ENCODE results near the gene KMT5C. TPM values are rescaled to one million over a fixed set of nuclear protein-coding genes. Genes with fewer than 3 reads are reported as not detected.

The KMT5C gene
- polyA plus RNA-seq, 3 donors = 0.89 to 26.9 (median 1.5) TPM

- peaks cover 0 to 5% of the 10 kb centered on the region in 2 donors for H3K36me3 Mint-ChIP-seq
- Histone ChIP-seq H2AFZ (ENCODE audit: insufficient read depth, low read depth, low read length, poor library complexity, severe bottlenecking) (no peak overlapping the region), H4K20me1 (ENCODE audit: insufficient read depth, low read length) (no peaks in the 10 kb centered on the region), H3K79me2 (ENCODE audit: insufficient read depth, low read length) (no peaks in the 10 kb centered on the region), H3K9ac (ENCODE audit: insufficient read depth, low read length, poor library complexity, severe bottlenecking) (no peak overlapping the region), H3K4me1 (ENCODE audit: control insufficient read depth in 1 of 2, insufficient read depth in 2 of 2, low read length in 2 of 2) (peaks cover 9 to 10% of the 10 kb centered on the region in 2 donors), H3K4me3 (replicated peaks in 1 of 3; ENCODE audit: low read depth in 2 of 3, low read length in 3 of 3) (no peak overlapping the region), H3K27me3 (ENCODE audit: control insufficient read depth in 2 of 2, insufficient read depth in 2 of 2, low read length in 2 of 2) (peaks cover 0 to 41% of the 10 kb centered on the region in 2 donors), H3K27ac (ENCODE audit: low read depth in 1 of 2, low read length in 2 of 2) (no peak overlapping the region), H3K4me2 (replicated peaks; ENCODE audit: extremely low read depth, low read length, poor library complexity, severe bottlenecking) (no peak overlapping the region), H3K36me3 (replicated peaks in 1 of 2; ENCODE audit: control insufficient read depth in 1 of 2, insufficient read depth in 2 of 2, low read length in 2 of 2) (no peaks in the 10 kb centered on the region), H3K9me3 (replicated peaks in 1 of 2; ENCODE audit: control insufficient read depth in 1 of 2, insufficient read depth in 1 of 2, low read length in 2 of 2) (no peaks in the 10 kb centered on the region)
- intact Hi-C loops (cut with micrococcal nuclease) = no loop called here
- H3K27ac Mint-ChIP-seq = no peak overlapping the region
- 65% methylated on average over 5 of the region's 11 CpGs for WGBS (ENCODE audit: insufficient coverage)
- peaks cover 35 to 56% (median 47%) of the 10 kb centered on the region in 3 donors for H3K27me3 Mint-ChIP-seq (ENCODE audit: low read depth in 3 of 3)
- no peak for TF ChIP-seq CTCF (IDR thresholded peaks at IDR 0.05)
- no peak overlapping the region for H3K4me3 Mint-ChIP-seq
- H3K9me3 Mint-ChIP-seq = peaks cover 0 to 9% (median 0%) of the 10 kb centered on the region in 7 donors
- peaks cover 12% of the 10 kb centered on the region for H3K4me1 Mint-ChIP-seq
- no peak for DNase-seq
Observed at GRCh38 chr19:55379174-55379573, 39.5 kb downstream of the KMT5C start.

GRCh38 chr19:55382013-55382412, 42.3 kb downstream of the KMT5C start:
- Mint-ChIP-seq H3K27ac (no peak overlapping the region), H3K4me1 (peaks cover 28% of the 10 kb centered on the region), H3K27me3 (ENCODE audit: low read depth in 3 of 3) (peaks cover 17 to 27% (median 24%) of the 10 kb centered on the region in 3 donors), H3K36me3 (peaks cover 4 to 9% of the 10 kb centered on the region in 2 donors), H3K4me3 (no peak overlapping the region), H3K9me3 (peaks cover 0 to 4% (median 0%) of the 10 kb centered on the region in 7 donors)
- H3K4me3 ChIP-seq (replicated peaks in 1 of 3; ENCODE audit: low read depth in 2 of 3, low read length in 3 of 3) = no peak overlapping the region
- no peak overlapping the region for H3K27ac ChIP-seq (ENCODE audit: low read depth in 1 of 2, low read length in 2 of 2)
- intact Hi-C loops (cut with micrococcal nuclease) = loop anchor here (5.0 kb wide), 4 partner anchors 40 to 90 kb away; no protein-coding TSS in a partner anchor
- peaks cover 12% of the 10 kb centered on the region for H3K79me2 ChIP-seq (ENCODE audit: insufficient read depth, low read length)
- no peak overlapping the region for H3K4me2 ChIP-seq (replicated peaks; ENCODE audit: extremely low read depth, low read length, poor library complexity, severe bottlenecking)
- H2AFZ ChIP-seq (ENCODE audit: insufficient read depth, low read depth, low read length, poor library complexity, severe bottlenecking) = no peak overlapping the region
- H3K9ac ChIP-seq (ENCODE audit: insufficient read depth, low read length, poor library complexity, severe bottlenecking) = no peak overlapping the region
- WGBS (ENCODE audit: insufficient coverage) = 100% methylated on average over 4 of the region's 5 CpGs
- no peak for DNase-seq
- no peak for TF ChIP-seq CTCF (IDR thresholded peaks at IDR 0.05)
- peaks cover 12% of the 10 kb centered on the region for H4K20me1 ChIP-seq (ENCODE audit: insufficient read depth, low read length)
- no peaks in the 10 kb centered on the region for H3K9me3 ChIP-seq (replicated peaks in 1 of 2; ENCODE audit: control insufficient read depth in 1 of 2, insufficient read depth in 1 of 2, low read length in 2 of 2)
- H3K4me1 ChIP-seq (ENCODE audit: control insufficient read depth in 1 of 2, insufficient read depth in 2 of 2, low read length in 2 of 2) = peaks cover 26 to 31% of the 10 kb centered on the region in 2 donors
- H3K27me3 ChIP-seq (ENCODE audit: control insufficient read depth in 2 of 2, insufficient read depth in 2 of 2, low read length in 2 of 2) = peaks cover 0 to 13% of the 10 kb centered on the region in 2 donors
- peaks cover 0 to under 1% of the 10 kb centered on the region in 2 donors for H3K36me3 ChIP-seq (replicated peaks in 1 of 2; ENCODE audit: control insufficient read depth in 1 of 2, insufficient read depth in 2 of 2, low read length in 2 of 2)
